ENCODE results near the gene PRDM11.

DNA sequence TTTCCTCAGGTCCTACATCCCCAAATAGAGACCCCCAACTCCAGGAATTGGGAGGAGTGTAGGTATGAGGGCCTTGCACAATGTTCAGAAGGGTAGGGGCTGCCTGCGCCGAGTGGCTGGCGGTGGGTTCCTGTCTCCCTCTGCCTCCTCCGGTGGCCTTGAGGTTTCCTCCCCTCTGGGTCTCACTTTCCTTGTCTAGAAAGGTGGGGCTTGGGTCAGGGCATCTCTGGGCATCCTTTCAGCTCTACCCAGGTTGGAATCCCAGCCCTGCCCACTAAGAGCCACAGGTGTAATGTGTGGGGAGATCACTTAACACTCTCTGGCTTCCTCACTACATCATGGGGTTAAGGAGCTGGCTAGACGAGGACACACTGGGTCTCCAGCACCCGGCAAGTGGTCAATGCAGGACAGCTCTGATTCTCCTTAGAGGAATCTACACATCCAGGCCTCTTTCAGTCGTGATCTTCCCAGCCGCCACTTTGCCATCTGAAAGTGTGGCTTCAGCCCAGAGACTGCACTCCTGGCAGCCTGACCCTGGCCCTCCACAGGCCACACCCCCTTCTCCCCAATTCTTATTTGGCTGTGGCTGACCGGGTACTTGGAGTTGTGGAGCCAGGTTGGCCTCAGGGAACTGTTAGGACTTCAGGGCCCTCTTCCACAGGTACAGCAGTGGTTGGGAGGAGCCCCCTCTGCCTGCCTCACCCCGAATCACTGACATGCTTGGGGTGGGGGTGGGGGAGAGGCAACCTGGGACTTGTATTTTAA is 22.1 kb downstream of the PRDM11 start:
- no peak for TF ChIP-seq CTCF (IDR thresholded peaks at IDR 0.05 in 4 of 5, conservative IDR thresholded peaks at IDR 0.05 in 1 of 5)
- no peak for TF ChIP-seq POLR2A (IDR thresholded peaks at IDR 0.05)

Data from gastrocnemius medialis (tissue), 4 donors.